ENCODE measurements around the gene PLCE1.

PLCE1 gene

GRCh38 chr10:94008526-94008925, 14.8 kb downstream of the PLCE1 start:
- DNase-seq (ENCODE audit: low read depth), result no peak
- no peak for TF ChIP-seq CTCF (IDR thresholded peaks at IDR 0.05; ENCODE audit: low read depth, low read length, missing control alignments)

GRCh38 chr10:94010116-94010515, 16.4 kb downstream of the PLCE1 start:
- no peak for TF ChIP-seq CTCF (IDR thresholded peaks at IDR 0.05; ENCODE audit: low read depth, low read length, missing control alignments)

More at GRCh38 chr10:94008526-94008925, 14.8 kb downstream of the PLCE1 start:
- no peak overlapping the region for H3K4me3 ChIP-seq (ENCODE audit: low read depth, low read length)

GRCh38 chr10:94010886-94011285, 17.2 kb downstream of the PLCE1 start:
- DNase-seq (ENCODE audit: low read depth), result no peak
- no peak overlapping the region for H3K4me3 ChIP-seq (ENCODE audit: low read depth, low read length)
- no peak for TF ChIP-seq CTCF (IDR thresholded peaks at IDR 0.05; ENCODE audit: low read depth, low read length, missing control alignments)

More at GRCh38 chr10:94010116-94010515, 16.4 kb downstream of the PLCE1 start:
- no peak overlapping the region for H3K4me3 ChIP-seq (ENCODE audit: low read depth, low read length)
- DNase-seq (ENCODE audit: low read depth), result no peak

GRCh38 chr10:94011296-94011695, 17.6 kb downstream of the PLCE1 start:
- no peak for TF ChIP-seq CTCF (IDR thresholded peaks at IDR 0.05; ENCODE audit: low read depth, low read length, missing control alignments)
- H3K4me3 ChIP-seq (ENCODE audit: low read depth, low read length), result no peak overlapping the region

GRCh38 chr10:94012834-94013233, 19.1 kb downstream of the PLCE1 start:
- H3K4me3 ChIP-seq (ENCODE audit: low read depth, low read length), result no peak overlapping the region
- no peak for DNase-seq (ENCODE audit: low read depth)
- no peak for TF ChIP-seq CTCF (IDR thresholded peaks at IDR 0.05; ENCODE audit: low read depth, low read length, missing control alignments)

More at GRCh38 chr10:94011296-94011695, 17.6 kb downstream of the PLCE1 start:
- DNase-seq (ENCODE audit: low read depth), result no peak

- no peak for DNase-seq (ENCODE audit: low read depth)
- H3K4me3 ChIP-seq (ENCODE audit: low read depth, low read length), result no peak overlapping the region
- no peak for TF ChIP-seq CTCF (IDR thresholded peaks at IDR 0.05; ENCODE audit: low read depth, low read length, missing control alignments)
These were observed 19.6 kb downstream of the PLCE1 start for GRCh38 chr10:94013331-94013760.

GRCh38 chr10:94014304-94014703, 20.6 kb downstream of the PLCE1 start:
- no peak for DNase-seq (ENCODE audit: low read depth)
- H3K4me3 ChIP-seq (ENCODE audit: low read depth, low read length), result no peak overlapping the region
- TF ChIP-seq CTCF (IDR thresholded peaks at IDR 0.05; ENCODE audit: low read depth, low read length, missing control alignments), result no peak
